CD8-positive, alpha-beta memory T cell (primary cell): ENCODE measurements around the gene ALG6. TPM values are rescaled to one million over a fixed set of nuclear protein-coding genes. Genes with fewer than 3 reads are reported as not detected.
"Not testable (repeated sequence)": the region's sequence is repeated elsewhere in the genome, so short reads cannot be mapped to it uniquely, and the experiment has no call there.

Experiments used
- CTCF ChIA-PET: fragments of 350-600 bp; sonication (Branson Sonifier 250); formaldehyde crosslinking; loops from one replicate; lab custom pipeline; 2021; ENCODE audit warnings: antibody characterized with exemption; lab: Charles Lee
- POLR2A ChIA-PET: fragments of 350-600 bp; sonication (Branson Sonifier 250); formaldehyde crosslinking; loops from one replicate; lab custom pipeline; 2021; ENCODE audit warnings: antibody characterized with exemption; lab: Charles Lee
- DNase-seq, 5 donors: peaks; one replicate each; pipeline versions ENCODE4 v3.0.0 to v3.0.0-alpha.2; 2020 to 2022; ENCODE audit warnings: mixed read lengths in 1 of 5
- H3K27ac ChIP-seq: one replicate; pipeline ENCODE4 v1.7.0; 2013; ENCODE audit warnings: low read depth, mild to moderate bottlenecking, low read length, moderate library complexity
- H3K27me3 ChIP-seq: 2 replicates; pipeline ENCODE4 v1.7.0; 2013; ENCODE audit warnings: low read length, mild to moderate bottlenecking; ENCODE audit not compliant: insufficient read depth, poor library complexity, severe bottlenecking
- H3K36me3 ChIP-seq: 2 replicates; pipeline ENCODE4 v1.7.0; 2013; ENCODE audit warnings: mild to moderate bottlenecking, low read length, moderate library complexity; ENCODE audit not compliant: insufficient read depth
- H3K4me1 ChIP-seq: 2 replicates; pipeline ENCODE4 v1.7.0; 2013; ENCODE audit warnings: mild to moderate bottlenecking, low read length, moderate library complexity; ENCODE audit not compliant: insufficient read depth
- H3K4me3 ChIP-seq: 2 replicates; pipeline ENCODE4 v1.7.0; 2013; ENCODE audit warnings: mild to moderate bottlenecking, low read length
- H3K9me3 ChIP-seq: 2 replicates; pipeline ENCODE4 v1.7.0; 2013; ENCODE audit warnings: mild to moderate bottlenecking, low read length
- H3K27ac Mint-ChIP-seq, 8 donors: one replicate each; pipeline ENCODE4 v1.8.0; 2020 to 2021; ENCODE audit warnings: mixed read lengths in 8 of 8, mild to moderate bottlenecking in 6 of 8, inconsistent platforms in 3 of 8, moderate library complexity in 3 of 8
- H3K27me3 Mint-ChIP-seq, 2 donors: one replicate each; pipeline ENCODE4 v1.8.0; 2020 to 2021; ENCODE audit warnings: mixed read lengths in 2 of 2, mild to moderate bottlenecking in 1 of 2, moderate library complexity in 1 of 2
- H3K36me3 Mint-ChIP-seq, 3 donors: one replicate each; pipeline ENCODE4 v1.8.0; 2020 to 2021; ENCODE audit warnings: mixed read lengths in 3 of 3, inconsistent platforms in 1 of 3, mild to moderate bottlenecking in 1 of 3
- H3K4me1 Mint-ChIP-seq, 3 donors: one replicate each; pipeline ENCODE4 v1.8.0; 2020 to 2021; ENCODE audit warnings: mixed read lengths in 3 of 3, inconsistent platforms in 1 of 3, mild to moderate bottlenecking in 1 of 3
- H3K4me3 Mint-ChIP-seq, 7 donors: one replicate each; pipeline ENCODE4 v1.8.0; 2020 to 2021; ENCODE audit warnings: mixed read lengths in 7 of 7, mild to moderate bottlenecking in 6 of 7, moderate library complexity in 4 of 7, inconsistent platforms in 2 of 7
- H3K9me3 Mint-ChIP-seq, 5 donors: one replicate each; pipeline ENCODE4 v1.8.0; 2020 to 2022; ENCODE audit warnings: mixed read lengths in 5 of 5, mild to moderate bottlenecking in 3 of 5, moderate library complexity in 2 of 5, inconsistent platforms in 1 of 5
- polyA plus RNA-seq: library from polyadenylated mRNA; unstranded; fragments of 300-500 nt; fragmentation: Illumina TruSeq; gene quantifications from one replicate; pipeline ENCODE4 v1.2.3, GENCODE V29; 2021
- total RNA-seq, 2 experiments: library from RNA; stranded (reverse); gene quantifications; one replicate each; pipeline ENCODE4 v1.2.3, GENCODE V29; 2021

The ALG6 gene
- total and polyA plus RNA-seq, 3 experiments from 2014 or later = 21.2 to 25.6 (median 24.6) TPM

- H3K4me3 Mint-ChIP-seq = no peak overlapping the region
- Histone ChIP-seq H3K9me3 (no peaks in the 10 kb centered on the region), H3K36me3 (no peaks in the 10 kb centered on the region), H3K27me3 (no peaks in the 10 kb centered on the region), H3K4me3 (no peak overlapping the region), H3K4me1 (no peaks in the 10 kb centered on the region), H3K27ac (no peak overlapping the region)
- no peak overlapping the region for H3K27ac Mint-ChIP-seq
- CTCF ChIA-PET = no interaction called here
- H3K4me1 Mint-ChIP-seq = no peaks in the 10 kb centered on the region
- H3K27me3 Mint-ChIP-seq = no peaks in the 10 kb centered on the region
- POLR2A ChIA-PET = no interaction called here
- peaks cover 3 to 7% (median 6%) of the 10 kb centered on the region in 3 donors for H3K36me3 Mint-ChIP-seq
- no peaks in the 10 kb centered on the region for H3K9me3 Mint-ChIP-seq
- DNase-seq = no peak
Observed at GRCh38 chr1:63454269-63454668, 86.8 kb downstream of the ALG6 start.

- no peaks in the 10 kb centered on the region for H3K4me1 Mint-ChIP-seq
- H3K27ac Mint-ChIP-seq = no peak overlapping the region
- H3K4me3 Mint-ChIP-seq = no peak overlapping the region
- no peaks in the 10 kb centered on the region for H3K27me3 ChIP-seq
- H3K27ac ChIP-seq = no peak overlapping the region
- H3K27me3 Mint-ChIP-seq = no peaks in the 10 kb centered on the region
- peaks cover 12 to 31% (median 27%) of the 10 kb centered on the region in 3 donors for H3K36me3 Mint-ChIP-seq
- H3K4me3 ChIP-seq = no peak overlapping the region
- peaks cover 8 to 12% (median 10%) of the 10 kb centered on the region in 5 donors for H3K9me3 Mint-ChIP-seq
- no peak for DNase-seq
- H3K9me3 ChIP-seq = no peaks in the 10 kb centered on the region
- H3K4me1 ChIP-seq = no peaks in the 10 kb centered on the region
- ChIA-PET CTCF (no interaction called here), POLR2A (no interaction called here)
- H3K36me3 ChIP-seq = no peaks in the 10 kb centered on the region
Observed at GRCh38 chr1:63458750-63459149, 91.3 kb downstream of the ALG6 start.

- H3K4me3 ChIP-seq = no peak overlapping the region
- no peaks in the 10 kb centered on the region for H3K9me3 ChIP-seq
- Mint-ChIP-seq H3K27me3 (no peaks in the 10 kb centered on the region), H3K4me3 (no peak overlapping the region), H3K36me3 (peaks cover 14 to 31% (median 27%) of the 10 kb centered on the region in 3 donors), H3K27ac (no peak overlapping the region), H3K4me1 (no peaks in the 10 kb centered on the region), H3K9me3 (peaks cover 8 to 12% (median 10%) of the 10 kb centered on the region in 5 donors)
- no peak for DNase-seq
- H3K27me3 ChIP-seq = no peaks in the 10 kb centered on the region
- ChIA-PET CTCF (no interaction called here), POLR2A (no interaction called here)
- H3K27ac ChIP-seq = no peak overlapping the region
- H3K4me1 ChIP-seq = no peaks in the 10 kb centered on the region
- no peaks in the 10 kb centered on the region for H3K36me3 ChIP-seq
Observed at GRCh38 chr1:63461661-63462230, 94.3 kb downstream of the ALG6 start.

GRCh38 chr1:63463248-63463647 lies 95.8 kb downstream of the ALG6 start:
- H3K27ac ChIP-seq = no peak overlapping the region
- H3K4me3 Mint-ChIP-seq = no peak overlapping the region
- H3K9me3 ChIP-seq = no peaks in the 10 kb centered on the region
- H3K36me3 ChIP-seq = no peaks in the 10 kb centered on the region
- ChIA-PET CTCF (no interaction called here), POLR2A (no interaction called here)
- no peaks in the 10 kb centered on the region for H3K27me3 ChIP-seq
- H3K27ac Mint-ChIP-seq = no peak overlapping the region
- H3K9me3 Mint-ChIP-seq = peaks cover 8 to 12% (median 10%) of the 10 kb centered on the region in 5 donors
- DNase-seq = no peak
- H3K4me1 Mint-ChIP-seq = no peaks in the 10 kb centered on the region
- no peaks in the 10 kb centered on the region for H3K4me1 ChIP-seq
- H3K27me3 Mint-ChIP-seq = no peaks in the 10 kb centered on the region
- peaks cover 12 to 31% (median 20%) of the 10 kb centered on the region in 3 donors for H3K36me3 Mint-ChIP-seq
- H3K4me3 ChIP-seq = no peak overlapping the region

- no peaks in the 10 kb centered on the region for H3K4me1 ChIP-seq
- Mint-ChIP-seq H3K36me3 (peaks cover 10 to 25% (median 22%) of the 10 kb centered on the region in 3 donors), H3K9me3 (peaks cover 8 to 14% (median 12%) of the 10 kb centered on the region in 5 donors), H3K4me3 (no peak overlapping the region), H3K4me1 (no peaks in the 10 kb centered on the region), H3K27me3 (no peaks in the 10 kb centered on the region), H3K27ac (peak overlapping the region in 1 of 8 donors; percentile 42)
- POLR2A ChIA-PET = no interaction called here
- no peak overlapping the region for H3K4me3 ChIP-seq
- no peaks in the 10 kb centered on the region for H3K9me3 ChIP-seq
- no peak overlapping the region for H3K27ac ChIP-seq
- DNase-seq = no peak
- H3K36me3 ChIP-seq = no peaks in the 10 kb centered on the region
- H3K27me3 ChIP-seq = no peaks in the 10 kb centered on the region
- CTCF ChIA-PET = no interaction called here
Observed at GRCh38 chr1:63466181-63466580, 98.8 kb downstream of the ALG6 start.

GRCh38 chr1:63466759-63467158 lies 99.3 kb downstream of the ALG6 start:
- ChIA-PET POLR2A (no interaction called here), CTCF (interaction anchor here (0.9 kb wide), 1 partner anchor 11 kb away, joined by 5 read pairs; no protein-coding TSS in a partner anchor)
- Histone ChIP-seq H3K4me1 (no peaks in the 10 kb centered on the region), H3K27me3 (no peaks in the 10 kb centered on the region), H3K4me3 (no peak overlapping the region), H3K27ac (no peak overlapping the region), H3K36me3 (no peaks in the 10 kb centered on the region), H3K9me3 (no peaks in the 10 kb centered on the region)
- no peak overlapping the region for H3K4me3 Mint-ChIP-seq
- H3K4me1 Mint-ChIP-seq = no peaks in the 10 kb centered on the region
- H3K27ac Mint-ChIP-seq = peak overlapping the region in 1 of 8 donors; percentile 23
- no peak for DNase-seq
- H3K27me3 Mint-ChIP-seq = no peaks in the 10 kb centered on the region
- H3K9me3 Mint-ChIP-seq = peaks cover 8 to 13% (median 12%) of the 10 kb centered on the region in 5 donors
- peaks cover 9 to 20% (median 18%) of the 10 kb centered on the region in 3 donors for H3K36me3 Mint-ChIP-seq

- H3K4me3 ChIP-seq, H3K4me3 Mint-ChIP-seq, H3K4me1 ChIP-seq, H3K27ac ChIP-seq, H3K36me3 ChIP-seq, POLR2A ChIA-PET, H3K36me3 Mint-ChIP-seq, CTCF ChIA-PET, H3K27me3 ChIP-seq, DNase-seq, H3K9me3 ChIP-seq, H3K27me3 Mint-ChIP-seq, H3K27ac Mint-ChIP-seq, H3K4me1 Mint-ChIP-seq, H3K9me3 Mint-ChIP-seq: not testable (repeated sequence)
Observed at GRCh38 chr1:63468683-63469082, 101.3 kb downstream of the ALG6 start.

GRCh38 chr1:63475761-63476160 lies 108.3 kb downstream of the ALG6 start:
- no peaks in the 10 kb centered on the region for H3K36me3 ChIP-seq
- no peak overlapping the region for H3K4me3 ChIP-seq
- Mint-ChIP-seq H3K36me3 (peaks cover 8 to 18% (median 13%) of the 10 kb centered on the region in 3 donors), H3K9me3 (peaks cover 0 to 3% (median 2%) of the 10 kb centered on the region in 5 donors), H3K4me1 (no peaks in the 10 kb centered on the region), H3K27ac (no peak overlapping the region), H3K4me3 (no peak overlapping the region), H3K27me3 (no peaks in the 10 kb centered on the region)
- no peak for DNase-seq
- no peaks in the 10 kb centered on the region for H3K27me3 ChIP-seq
- ChIA-PET POLR2A (interaction anchor here (0.7 kb wide), 1 partner anchor 1366 kb away, joined by 6 read pairs; no protein-coding TSS in a partner anchor), CTCF (no interaction called here)
- H3K27ac ChIP-seq = no peak overlapping the region
- no peaks in the 10 kb centered on the region for H3K9me3 ChIP-seq
- no peaks in the 10 kb centered on the region for H3K4me1 ChIP-seq
